Cerebellar nuclear complex (tissue), 1 donor: ENCODE results near the gene PHYHIPL.

ENCODE experiments used
- DNase-seq, 2 experiments: peaks; one replicate each; lab custom pipeline; 2025; lab: John Stamatoyannopoulos, UW

PHYHIPL gene

GRCh38 chr10:59176241-59177030 is at the start of gene PHYHIPL:
Gene PHYHIPL, plus strand, starts transcription at chr10:59176643. Its CDS starts 211 bp downstream, at chr10:59176854.
- DNase-seq = peak in 1 of 2 experiments; percentile 66

GRCh38 chr10:59126991-59127390 is 49.5 kb upstream of the PHYHIPL start:
- DNase-seq = no peak

GRCh38 chr10:59127991-59128390 is 48.5 kb upstream of the PHYHIPL start:
- DNase-seq = no peak

- no peak for DNase-seq
These were observed 46.6 kb upstream of the PHYHIPL start for GRCh38 chr10:59129867-59130266.

- no peak for DNase-seq
These were observed 44.8 kb upstream of the PHYHIPL start for GRCh38 chr10:59131666-59132065.

GRCh38 chr10:59133841-59134593 is 42.4 kb upstream of the PHYHIPL start:
- no peak for DNase-seq

- DNase-seq = no peak
These were observed 41.7 kb upstream of the PHYHIPL start for GRCh38 chr10:59134785-59135184.

- DNase-seq = no peak
These were observed 41.2 kb upstream of the PHYHIPL start for GRCh38 chr10:59135275-59135674.

- DNase-seq = no peak
These were observed 38.4 kb upstream of the PHYHIPL start for GRCh38 chr10:59138052-59138451.

GRCh38 chr10:59143544-59143943 is 32.9 kb upstream of the PHYHIPL start:
- DNase-seq = no peak

- DNase-seq = no peak
These were observed 27.7 kb upstream of the PHYHIPL start for GRCh38 chr10:59148701-59149100.

- no peak for DNase-seq
These were observed 20.9 kb upstream of the PHYHIPL start for GRCh38 chr10:59155556-59155955.

- no peak for DNase-seq
These were observed 8.9 kb upstream of the PHYHIPL start for GRCh38 chr10:59167512-59167911.

GRCh38 chr10:59172567-59172966 is 3.9 kb upstream of the PHYHIPL start:
- no peak for DNase-seq

GRCh38 chr10:59173414-59173813 is 3.0 kb upstream of the PHYHIPL start:
- no peak for DNase-seq

GRCh38 chr10:59175538-59176240 is 754 bp upstream of the PHYHIPL start:
- DNase-seq = peak in 1 of 2 experiments; percentile 18

GRCh38 chr10:59177031-59177797 is 771 bp downstream of the PHYHIPL start:
- DNase-seq = peak in 1 of 2 experiments; percentile 36

GRCh38 chr10:59177836-59178235 is 1.4 kb downstream of the PHYHIPL start:
- DNase-seq = no peak

GRCh38 chr10:59179068-59179467 is 2.6 kb downstream of the PHYHIPL start:
- no peak for DNase-seq

- DNase-seq = no peak
These were observed 4.3 kb downstream of the PHYHIPL start for GRCh38 chr10:59180689-59181270.

- peak in 1 of 2 experiments; percentile 2 for DNase-seq
These were observed 5.2 kb downstream of the PHYHIPL start for GRCh38 chr10:59181668-59182067.
